Large intestine (tissue), 3 donors: ENCODE measurements around the gene SPPL2B. TPM values are rescaled to one million over a fixed set of nuclear protein-coding genes. Genes with fewer than 3 reads are reported as not detected.

Experiments used
- DNase-seq, 2 donors: peaks; one replicate each; pipeline versions ENCODE4 v3.0.0 to v3.0.0-alpha.2; 2013
- H3K27ac ChIP-seq: one replicate; pipeline ENCODE4 v1.5.1; 2013; ENCODE audit warnings: low read length
- H3K27me3 ChIP-seq: 2 replicates; pipeline ENCODE4 v1.6.1; 2013; ENCODE audit warnings: low read length; ENCODE audit not compliant: control insufficient read depth, insufficient read depth
- H3K36me3 ChIP-seq: 2 replicates; pipeline ENCODE4 v1.6.1; 2013; ENCODE audit warnings: low read length; ENCODE audit not compliant: control insufficient read depth, insufficient read depth
- H3K4me1 ChIP-seq: one replicate; pipeline ENCODE4 v1.6.1; 2013; ENCODE audit warnings: low read length; ENCODE audit not compliant: control insufficient read depth, insufficient read depth
- H3K4me3 ChIP-seq: one replicate; pipeline ENCODE4 v1.5.1; 2013; ENCODE audit warnings: low read length
- H3K9me3 ChIP-seq: one replicate; pipeline ENCODE4 v1.6.1; 2013; ENCODE audit warnings: mild to moderate bottlenecking, low read depth, low read length, moderate library complexity; ENCODE audit not compliant: control insufficient read depth
- WGBS: methylation state at CpG from one replicate; pipeline ENCODE4 v1.1.5; 2013; ENCODE audit warnings: low lambda C conversion rate; ENCODE audit not compliant: insufficient coverage; 5-methylcytosine and 5-hydroxymethylcytosine counted together
- polyA plus RNA-seq: library from polyadenylated mRNA; unstranded; fragments of 120-200 nt; gene quantifications from one replicate; pipeline ENCODE4 v1.2.1, GENCODE V29; 2013

Gene SPPL2B
- polyA plus RNA-seq, 1 donor, result 112 TPM

DNA sequence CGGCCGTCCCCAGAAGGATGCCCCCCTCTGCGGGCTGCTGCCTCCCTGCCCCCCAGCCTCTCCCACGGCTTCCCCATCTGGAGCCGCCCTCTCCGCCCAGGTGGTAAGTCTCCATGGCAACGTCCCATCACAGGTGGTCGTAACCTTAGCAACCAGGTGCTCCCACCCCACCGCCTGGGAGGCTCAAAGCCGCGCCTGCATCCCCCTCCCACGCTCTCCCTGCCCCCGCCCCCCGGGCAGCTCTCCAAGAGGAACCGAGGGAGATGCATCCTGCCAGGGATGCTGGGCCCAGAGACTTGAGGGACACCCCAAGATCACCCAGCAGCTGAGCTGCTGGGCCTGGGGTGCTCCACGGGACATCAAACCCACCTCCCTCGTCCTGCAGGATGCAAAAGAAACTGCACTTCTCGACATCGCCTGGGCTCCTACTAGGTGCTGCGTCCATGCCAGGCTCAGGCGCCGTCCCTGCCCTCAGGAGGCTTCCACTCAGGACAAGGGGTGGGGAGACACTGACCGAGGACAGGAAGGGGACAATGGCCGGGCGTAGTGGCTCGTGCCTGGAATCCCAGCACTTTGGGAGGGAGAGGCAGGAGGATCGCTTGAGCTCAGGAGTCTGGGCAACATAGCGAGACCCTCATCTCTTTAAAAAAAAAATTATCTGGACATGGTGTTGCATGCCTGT is 15.5 kb upstream of the SPPL2B start:
- Histone ChIP-seq H3K27me3 (peaks cover 37% of the 10 kb centered on the region), H3K9me3 (peaks cover 5% of the 10 kb centered on the region), H3K36me3 (no peaks in the 10 kb centered on the region), H3K4me1 (peaks cover 4% of the 10 kb centered on the region), H3K4me3 (no peak overlapping the region), H3K27ac (no peak overlapping the region)
- WGBS, result no CpG with 5 or more reads among the region's 28 CpGs
- DNase-seq, result no peak

DNA sequence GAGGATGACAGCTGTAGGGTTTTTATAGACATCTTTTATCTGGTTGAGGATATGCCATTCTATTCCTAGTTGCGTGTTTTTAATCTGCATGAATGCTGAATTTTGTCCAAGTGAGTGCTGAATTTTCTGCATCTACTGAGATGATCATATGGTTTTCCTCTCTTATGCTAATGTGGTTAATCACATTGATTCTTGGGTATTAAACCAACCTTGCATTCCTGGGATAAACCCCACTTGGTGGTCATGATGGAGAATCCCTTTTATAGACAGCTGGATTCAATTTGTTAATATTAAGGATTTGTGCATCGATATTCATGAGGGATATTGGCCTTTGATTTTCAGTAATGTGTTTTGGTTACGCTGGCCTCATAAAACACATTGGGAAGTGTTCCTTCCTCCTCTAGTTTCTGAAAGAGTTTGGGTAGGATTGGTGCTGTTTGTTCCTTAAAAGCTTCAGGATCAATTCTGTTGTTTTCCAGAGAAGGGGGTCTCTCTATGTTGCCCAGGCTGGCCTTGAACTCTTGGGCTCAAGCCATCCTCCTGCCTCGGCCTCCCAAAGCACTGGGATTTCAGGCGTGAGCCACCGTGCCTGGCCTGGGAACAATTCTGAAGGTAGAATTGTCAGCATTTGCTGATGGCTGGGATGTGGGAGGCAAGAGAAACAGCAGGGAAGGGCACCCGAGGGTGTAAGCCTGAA is 13.2 kb upstream of the SPPL2B start:
- WGBS, result no CpG with 5 or more reads among the region's 7 CpGs
- H3K4me3 ChIP-seq, result no peak overlapping the region
- no peaks in the 10 kb centered on the region for H3K4me1 ChIP-seq
- no peak overlapping the region for H3K27ac ChIP-seq
- no peaks in the 10 kb centered on the region for H3K36me3 ChIP-seq
- H3K9me3 ChIP-seq, result peaks cover 5% of the 10 kb centered on the region
- no peak for DNase-seq
- H3K27me3 ChIP-seq, result peaks cover 17% of the 10 kb centered on the region

DNA sequence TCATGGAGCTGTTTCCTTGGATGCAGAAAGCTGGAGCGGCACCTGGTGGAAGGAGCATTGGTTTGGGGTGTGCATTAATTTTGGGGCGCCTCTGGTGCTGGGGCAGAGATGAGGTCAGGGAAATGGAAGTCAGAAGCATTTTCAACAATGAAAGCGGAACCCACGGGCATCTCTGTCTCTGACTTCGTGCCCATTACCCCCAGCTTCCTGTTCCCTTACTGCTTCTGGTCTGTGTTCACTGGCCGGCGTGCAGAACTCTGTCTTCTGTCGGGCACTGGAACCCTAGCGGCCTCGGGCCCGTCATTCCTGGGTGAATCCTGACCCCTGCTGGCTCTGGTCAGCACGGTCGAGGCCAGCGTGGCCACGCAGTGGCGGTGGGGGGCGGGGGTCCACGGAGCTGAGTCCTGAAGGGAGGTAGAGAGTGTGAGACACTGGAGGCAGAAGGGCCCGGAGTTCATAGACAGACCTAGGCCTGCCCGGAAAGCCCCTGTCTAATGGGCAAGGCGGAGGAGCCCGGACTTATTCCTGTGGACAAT is 12.6 kb upstream of the SPPL2B start:
- peaks cover 5% of the 10 kb centered on the region for H3K9me3 ChIP-seq
- H3K27ac ChIP-seq, result no peak overlapping the region
- H3K4me3 ChIP-seq, result no peak overlapping the region
- no peaks in the 10 kb centered on the region for H3K4me1 ChIP-seq
- DNase-seq, result peak in 1 of 2 donors; percentile 34
- peaks cover under 1% of the 10 kb centered on the region for H3K36me3 ChIP-seq
- no CpG with 5 or more reads among the region's 22 CpGs for WGBS
- peaks cover 13% of the 10 kb centered on the region for H3K27me3 ChIP-seq

DNA sequence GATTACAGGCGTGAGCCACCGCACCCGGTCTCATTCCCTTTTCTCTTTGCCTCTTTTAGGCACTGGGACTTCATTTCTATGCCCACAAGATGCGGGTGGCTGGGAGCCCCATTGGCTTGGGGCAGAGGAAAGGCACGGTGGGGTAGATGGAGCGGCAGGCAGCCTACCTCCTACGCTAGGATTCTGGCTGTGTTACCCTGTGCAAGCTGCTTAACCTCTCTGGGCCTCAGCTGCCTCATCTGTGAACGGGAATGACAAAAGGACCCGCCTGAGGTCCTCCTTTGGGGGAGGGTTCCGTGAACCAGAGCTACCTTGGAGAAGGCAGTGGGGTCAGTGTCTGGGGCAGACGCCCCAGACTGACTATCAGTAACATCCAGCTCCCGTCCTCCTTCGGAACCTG is 11.2 kb upstream of the SPPL2B start:
- no peak for DNase-seq
- Histone ChIP-seq H3K27ac (no peak overlapping the region), H3K27me3 (peaks cover 10% of the 10 kb centered on the region), H3K4me3 (no peak overlapping the region), H3K36me3 (peaks cover 7% of the 10 kb centered on the region), H3K4me1 (no peaks in the 10 kb centered on the region), H3K9me3 (peaks cover 5% of the 10 kb centered on the region)
- WGBS, result no CpG with 5 or more reads among the region's 13 CpGs

DNA sequence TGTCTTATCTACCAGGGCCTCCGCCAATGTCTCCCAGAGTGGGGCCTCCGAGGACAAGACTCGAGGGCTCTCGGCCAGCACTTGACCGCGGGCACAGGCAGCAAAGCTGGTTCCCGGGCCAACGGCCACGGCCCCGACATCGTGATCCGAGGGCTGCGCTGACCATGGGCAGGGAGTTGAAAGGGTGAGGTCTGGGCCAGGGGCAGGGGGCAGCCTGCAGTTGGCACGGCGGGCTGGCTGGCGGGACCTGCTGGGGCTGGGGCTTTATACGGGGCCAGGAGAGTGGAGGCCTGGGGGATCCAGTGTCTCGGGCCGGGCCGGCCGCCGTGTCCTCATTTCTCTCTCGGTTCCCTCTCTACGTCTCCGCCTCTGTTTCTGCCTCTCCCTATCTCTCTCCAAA is 10.7 kb upstream of the SPPL2B start:
- Histone ChIP-seq H3K4me1 (no peaks in the 10 kb centered on the region), H3K36me3 (peaks cover 9% of the 10 kb centered on the region), H3K27me3 (peaks cover 5% of the 10 kb centered on the region), H3K4me3 (no peak overlapping the region), H3K27ac (no peak overlapping the region), H3K9me3 (peaks cover 2% of the 10 kb centered on the region)
- WGBS, result 86% methylated on average over 6 of the region's 25 CpGs
- no peak for DNase-seq

DNA sequence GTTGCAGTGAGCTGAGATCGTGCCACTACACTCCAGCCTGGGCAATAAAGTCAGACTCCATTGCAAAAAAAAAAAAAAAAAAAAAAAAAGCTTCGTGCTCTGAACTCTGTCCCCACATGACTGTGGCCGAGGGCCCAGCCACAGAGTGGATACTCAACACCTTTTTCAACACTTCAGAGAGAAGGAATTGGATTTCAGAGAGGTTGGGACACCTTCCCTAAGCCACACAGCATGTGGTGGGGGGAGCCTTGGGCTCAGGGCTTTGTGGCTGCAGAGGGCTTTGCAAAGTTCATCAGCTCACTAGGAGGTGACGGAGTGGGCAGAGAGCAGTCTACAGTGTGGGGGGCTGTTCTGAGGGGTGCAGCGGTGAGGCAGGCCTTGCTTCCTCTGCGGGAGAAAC is 9.6 kb upstream of the SPPL2B start:
- Histone ChIP-seq H3K27me3 (no peaks in the 10 kb centered on the region), H3K9me3 (peaks cover 2% of the 10 kb centered on the region), H3K4me3 (no peak overlapping the region), H3K36me3 (peaks cover 17% of the 10 kb centered on the region), H3K27ac (no peak overlapping the region), H3K4me1 (no peaks in the 10 kb centered on the region)
- DNase-seq, result no peak
- WGBS, result no CpG with 5 or more reads among the region's 6 CpGs

DNA sequence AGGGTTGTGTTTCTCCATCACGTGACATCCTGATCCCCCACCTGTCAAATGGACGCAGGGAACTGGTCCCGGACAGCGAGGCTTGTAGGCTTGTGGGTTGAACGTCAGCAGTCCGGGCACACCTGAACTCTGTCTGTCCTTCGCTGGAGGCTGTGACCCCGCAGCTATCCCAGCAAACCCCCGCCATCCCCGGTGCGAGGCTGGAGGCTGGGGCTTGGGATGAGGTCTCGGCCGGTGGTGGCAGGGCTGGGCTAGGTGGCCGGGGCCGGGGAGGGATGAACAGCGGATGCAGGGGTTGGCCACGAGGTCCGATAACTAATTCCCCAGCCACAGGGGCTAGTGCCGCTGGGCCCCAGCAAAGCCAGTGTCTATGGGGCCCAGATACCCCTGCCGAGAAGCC is 8.9 kb upstream of the SPPL2B start:
- Histone ChIP-seq H3K4me1 (no peaks in the 10 kb centered on the region), H3K27ac (no peak overlapping the region), H3K4me3 (no peak overlapping the region), H3K27me3 (no peaks in the 10 kb centered on the region), H3K9me3 (peaks cover 2% of the 10 kb centered on the region), H3K36me3 (peaks cover 23% of the 10 kb centered on the region)
- WGBS, result no CpG with 5 or more reads among the region's 20 CpGs
- no peak for DNase-seq

DNA sequence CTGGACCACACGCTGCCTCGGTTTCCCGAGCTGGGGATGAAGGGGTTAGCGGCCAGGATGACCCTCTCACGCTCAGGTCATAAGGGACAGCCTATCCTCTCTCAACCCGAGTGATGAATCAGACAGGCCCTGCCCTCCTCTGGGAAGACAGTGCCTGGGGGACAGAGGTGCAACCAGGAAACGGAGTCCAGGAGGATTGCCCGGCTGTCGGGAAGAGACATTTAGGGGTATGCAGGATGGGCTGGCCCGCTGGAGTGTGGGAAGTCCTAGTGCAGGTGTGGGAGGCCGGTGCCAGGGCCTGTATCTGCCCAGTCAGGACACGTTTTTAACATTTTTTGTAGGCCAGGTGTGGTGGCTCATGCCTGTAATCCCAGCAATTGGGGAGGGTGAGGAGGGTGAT is 8.4 kb upstream of the SPPL2B start:
- no CpG with 5 or more reads among the region's 12 CpGs for WGBS
- DNase-seq, result no peak
- H3K9me3 ChIP-seq, result peaks cover 2% of the 10 kb centered on the region
- H3K36me3 ChIP-seq, result peaks cover 28% of the 10 kb centered on the region
- no peak overlapping the region for H3K27ac ChIP-seq
- H3K4me3 ChIP-seq, result no peak overlapping the region
- no peaks in the 10 kb centered on the region for H3K4me1 ChIP-seq
- no peaks in the 10 kb centered on the region for H3K27me3 ChIP-seq

DNA sequence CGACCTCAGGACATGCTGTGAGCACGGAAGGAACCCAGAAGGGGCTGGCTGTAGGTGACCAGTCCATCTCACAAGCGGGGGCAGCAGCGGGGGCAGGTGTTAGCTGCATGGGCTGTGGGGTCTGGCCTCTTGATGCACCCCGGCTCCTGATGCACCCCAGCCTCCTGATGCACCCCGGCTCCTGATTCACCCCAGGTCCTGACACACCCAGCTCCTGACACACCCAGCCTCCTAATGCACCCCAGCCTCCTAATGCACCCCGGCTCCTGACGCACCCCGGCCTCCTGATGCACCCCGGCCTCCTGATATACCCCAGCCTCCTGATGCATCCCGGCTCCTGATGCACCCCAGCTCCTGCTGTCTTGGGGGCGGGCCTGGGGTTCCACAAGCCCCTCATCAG is 7.5 kb upstream of the SPPL2B start:
- Histone ChIP-seq H3K27me3 (no peaks in the 10 kb centered on the region), H3K27ac (no peak overlapping the region), H3K4me3 (no peak overlapping the region), H3K36me3 (peaks cover 34% of the 10 kb centered on the region), H3K9me3 (peaks cover 1% of the 10 kb centered on the region), H3K4me1 (no peaks in the 10 kb centered on the region)
- DNase-seq, result no peak
- WGBS, result no CpG with 5 or more reads among the region's 12 CpGs

DNA sequence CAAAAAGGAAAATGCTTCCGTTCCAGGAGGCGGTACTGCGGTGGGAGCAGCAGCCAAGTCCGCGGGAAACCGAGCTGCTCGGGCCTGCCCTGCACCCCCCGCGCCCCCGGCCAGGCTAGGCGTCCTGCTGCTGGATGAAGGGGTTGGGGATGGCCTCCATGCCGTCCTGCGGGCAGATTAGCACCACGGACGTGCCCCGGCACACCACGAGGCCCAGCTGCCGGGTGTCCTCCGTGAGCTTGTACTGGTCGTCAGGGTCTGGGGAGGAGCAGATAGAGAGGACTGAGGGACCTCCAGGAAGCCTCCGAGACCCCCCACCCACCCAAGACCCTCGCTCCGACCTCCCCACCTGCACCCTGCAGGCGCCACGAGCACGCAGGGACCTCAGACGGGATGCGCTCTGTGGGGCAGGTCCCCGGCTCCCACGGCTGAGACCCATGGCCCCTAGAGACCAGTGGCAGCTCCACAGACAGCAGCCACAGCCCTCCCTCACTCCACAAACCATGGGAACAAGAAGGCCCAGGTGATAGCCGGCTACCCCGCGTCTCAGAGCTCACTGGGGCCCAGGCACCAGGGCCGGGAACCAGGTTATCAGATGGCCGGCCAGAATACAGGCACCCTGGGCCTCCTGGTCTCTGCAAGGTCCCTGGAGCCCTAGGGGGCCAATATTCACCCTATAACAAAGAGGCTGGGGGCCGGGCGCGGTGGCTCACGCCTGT is 6.8 kb upstream of the SPPL2B start:
- H3K4me3 ChIP-seq, result no peak overlapping the region
- H3K27ac ChIP-seq, result no peak overlapping the region
- H3K4me1 ChIP-seq, result no peaks in the 10 kb centered on the region
- no peak for DNase-seq
- peaks cover 36% of the 10 kb centered on the region for H3K36me3 ChIP-seq
- no peaks in the 10 kb centered on the region for H3K27me3 ChIP-seq
- H3K9me3 ChIP-seq, result no peaks in the 10 kb centered on the region
- WGBS, result no CpG with 5 or more reads among the region's 39 CpGs
